Gastroesophageal sphincter (tissue), 3 donors: ENCODE measurements around the gene GALNT17.

Source experiments
- CTCF ChIP-seq, 4 experiments: fragments of 200-600 bp in 2 of 4; fragments of 450-650 bp in 2 of 4; sonication (generic) in 1 of 4; IDR thresholded peaks; one replicate each; pipeline ENCODE4 v1.5.1; 2017 to 2019; ENCODE audit warnings: antibody characterized with exemption in 4 of 4, mild to moderate bottlenecking in 2 of 4, moderate library complexity in 2 of 4
- POLR2A ChIP-seq, 2 donors: fragments of 450-650 bp; IDR thresholded peaks; one replicate each; pipeline ENCODE4 v1.6.1; 2017; ENCODE audit warnings: antibody characterized with exemption in 2 of 2, mild to moderate bottlenecking in 2 of 2, moderate library complexity in 1 of 2

GRCh38 chr7:71251706-71252105 lies 119.8 kb downstream of the GALNT17 start:
- no peak for TF ChIP-seq CTCF (IDR thresholded peaks at IDR 0.05)
- TF ChIP-seq POLR2A (IDR thresholded peaks at IDR 0.05) = no peak
